A549 (cell line): ENCODE measurements around the gene P3H1. TPM values are rescaled to one million over a fixed set of nuclear protein-coding genes. Genes with fewer than 3 reads are reported as not detected.

ENCODE experiments used
- ATAC-seq, 2 experiments: fragments of 200-7000 bp in 1 of 2; fragments of >200 bp in 1 of 2; cut with Nextera tagmentation in 1 of 2; cut with Tn5 transposase in 1 of 2; 3 replicates each; pipeline versions ENCODE4 v1.8.0 to v1.9.1; 2018 to 2020; ENCODE audit warnings: mild to moderate bottlenecking in 1 of 2, moderate library complexity in 1 of 2
- CTCF ChIA-PET: fragments of 300-600 bp; sonication (Branson Sonifier 250); formaldehyde crosslinking; extraction: SDS; loops from one replicate; lab custom pipeline; 2021; ENCODE audit warnings: antibody characterized with exemption, inconsistent platforms; lab: Yijun Ruan, JAX
- POLR2A ChIA-PET: fragments of 350-600 bp; formaldehyde crosslinking; extraction: SDS; loops from one replicate; lab custom pipeline; 2021; ENCODE audit warnings: antibody characterized with exemption, inconsistent platforms; lab: Yijun Ruan, JAX
- DNase-seq, 2 experiments: peaks; one replicate each; pipeline versions ENCODE4 v3.0.0 to v3.0.0-alpha.2; 2011 to 2016; ENCODE audit warnings: low read depth in 1 of 2, low spot score in 1 of 2
- FAIRE-seq: peaks from 2 replicates; lab custom pipeline; 2011; peaks lifted over from hg19 to GRCh38; lab: Jason Lieb, UNC
- H3K27ac ChIP-seq, 2 experiments: fragments of >200 bp; sonication (Bioruptor Twin); formaldehyde crosslinking; 3 replicates each; pipeline ENCODE4 v1.5.1; 2016 to 2017
- H3K4me1 ChIP-seq: fragments of >200 bp; sonication (Bioruptor Twin); formaldehyde crosslinking; 3 replicates; pipeline ENCODE4 v1.6.1; 2016
- H3K4me2 ChIP-seq: fragments of >200 bp; sonication (Bioruptor Twin); formaldehyde crosslinking; 3 replicates; pipeline ENCODE4 v1.6.1; 2016
- H3K4me3 ChIP-seq: fragments of >200 bp; sonication (Bioruptor Twin); formaldehyde crosslinking; 3 replicates; pipeline ENCODE4 v1.5.1; 2016
- H3K9me3 ChIP-seq: fragments of >200 bp; sonication (Bioruptor Twin); formaldehyde crosslinking; 3 replicates; pipeline ENCODE4 v1.6.1; 2016
- CBX2 ChIP-seq: fragments of 200-600 bp; sonication (generic); IDR thresholded peaks from 2 replicates; pipeline ENCODE4 v1.6.1; 2016; ENCODE audit warnings: low read depth, mild to moderate bottlenecking, borderline replicate concordance
- CHD2 ChIP-seq: fragments of 150-350 bp; IDR thresholded peaks from 2 replicates; pipeline ENCODE4 v1.6.1; 2014; ENCODE audit warnings: low read length; ENCODE audit not compliant: partially characterized antibody
- FOSL2 ChIP-seq, 2 experiments: fragments of 450-650 bp in 1 of 2; fragments of >200 bp in 1 of 2; sonication (Bioruptor Twin) in 1 of 2; formaldehyde crosslinking; IDR thresholded peaks; 2 replicates each; pipeline versions ENCODE4 v1.5.0 to v1.6.1; 2016 to 2020; ENCODE audit warnings: mild to moderate bottlenecking in 1 of 2, moderate library complexity in 1 of 2
- GATA3 ChIP-seq: IDR thresholded peaks from 2 replicates; pipeline ENCODE4 v1.6.1; 2012; ENCODE audit warnings: borderline replicate concordance
- HOXB13 ChIP-seq: fragments of 250-450 bp; sonication (Bioruptor Pico); IDR thresholded peaks from 2 replicates; pipeline ENCODE4 v1.5.0; 2020; ENCODE audit warnings: low read depth, mild to moderate bottlenecking, moderate library complexity
- JUN ChIP-seq, 2 experiments: fragments of >200 bp; sonication (Bioruptor Twin); formaldehyde crosslinking; IDR thresholded peaks; 2 replicates in 1 of 2; 3 replicates in 1 of 2; pipeline ENCODE4 v1.6.1; 2016 to 2017
- JUNB ChIP-seq: fragments of >200 bp; sonication (Bioruptor Twin); formaldehyde crosslinking; IDR thresholded peaks from 2 replicates; pipeline ENCODE4 v1.6.1; 2016
- KDM5A ChIP-seq: fragments of 200-600 bp; sonication (generic); IDR thresholded peaks from 2 replicates; pipeline ENCODE4 v1.6.1; 2016; ENCODE audit warnings: antibody characterized with exemption, mild to moderate bottlenecking
- MAFK ChIP-seq: fragments of 450-650 bp; IDR thresholded peaks from 2 replicates; pipeline ENCODE4 v1.6.1; 2014; ENCODE audit not compliant: partially characterized antibody
- MAZ ChIP-seq: fragments of 150-350 bp; IDR thresholded peaks from 2 replicates; pipeline ENCODE4 v1.6.1; 2014; ENCODE audit warnings: antibody characterized with exemption, low read depth, low read length, borderline replicate concordance
- NFE2L2 ChIP-seq: fragments of 150-350 bp; conservative IDR thresholded peaks from 2 replicates; pipeline ENCODE4 v1.6.1; 2014; ENCODE audit warnings: low read length
- NPAS2 ChIP-seq: fragments of 250-450 bp; sonication (Bioruptor Pico); IDR thresholded peaks from 2 replicates; pipeline ENCODE4 v1.8.0; 2022; ENCODE audit warnings: mild to moderate bottlenecking, moderate library complexity, borderline replicate concordance
- PHF8 ChIP-seq: fragments of 200-600 bp; sonication (generic); IDR thresholded peaks from 2 replicates; pipeline ENCODE4 v1.6.1; 2016; ENCODE audit warnings: low read depth, mild to moderate bottlenecking, antibody characterized with exemption, moderate library complexity, borderline replicate concordance
- RAD21 ChIP-seq, 2 experiments: fragments of >200 bp in 1 of 2; sonication (Bioruptor Twin) in 1 of 2; formaldehyde crosslinking in 1 of 2; IDR thresholded peaks in 1 of 2; conservative IDR thresholded peaks in 1 of 2; 2 replicates in 1 of 2; 3 replicates in 1 of 2; pipeline ENCODE4 v1.6.1; 2012 to 2018; ENCODE audit warnings: inconsistent platforms in 1 of 2
- RCOR1 ChIP-seq: fragments of 150-350 bp; IDR thresholded peaks from 2 replicates; pipeline ENCODE4 v1.6.1; 2014; ENCODE audit warnings: antibody characterized with exemption, low read length, low read depth
- SMC3 ChIP-seq: fragments of >200 bp; sonication (Bioruptor Twin); formaldehyde crosslinking; IDR thresholded peaks from 3 replicates; pipeline ENCODE4 v1.6.1; 2018; ENCODE audit warnings: inconsistent platforms
- TP53 ChIP-seq: fragments of 250-450 bp; sonication (Bioruptor Pico); IDR thresholded peaks from 2 replicates; pipeline ENCODE4 v1.5.0; 2021; ENCODE audit warnings: mild to moderate bottlenecking, moderate library complexity
- ZFP36 ChIP-seq: fragments of 450-650 bp; IDR thresholded peaks from 2 replicates; pipeline ENCODE4 v1.6.1; 2014; ENCODE audit warnings: borderline replicate concordance; ENCODE audit not compliant: partially characterized antibody
- ZNF302 ChIP-seq: fragments of 250-450 bp; sonication (Bioruptor Pico); IDR thresholded peaks from 2 replicates; pipeline ENCODE4 v1.9.0; 2021; ENCODE audit warnings: inconsistent platforms, mild to moderate bottlenecking, moderate library complexity
- ZSCAN20 ChIP-seq: fragments of 250-450 bp; sonication (Bioruptor Pico); IDR thresholded peaks from 2 replicates; pipeline ENCODE4 v1.8.0; 2022; ENCODE audit warnings: mild to moderate bottlenecking, moderate library complexity
- WGBS: methylation state at CpG from one replicate; pipeline ENCODE4 v1.1.6; 2017; ENCODE audit errors: missing lambda C conversion rate; 5-methylcytosine and 5-hydroxymethylcytosine counted together
- polyA plus RNA-seq, 4 experiments: library from polyadenylated mRNA; depleted of rRNA in 3 of 4; stranded (reverse); fragments of >200 nt; fragmentation: RNase III in 1 of 4; extraction: RNeasy Plus Mini Kit Qiagen cat#74134 plus additional on column Dnase treatment in 1 of 4; gene quantifications; 2 replicates in 3 of 4; 3 replicates in 1 of 4; pipeline ENCODE4 v1.2.3, GENCODE V29; 2011 to 2017
- TF ChIP-seq, protein P1 (sequence below): fragments of >200 bp; sonication (Bioruptor Twin); formaldehyde crosslinking; IDR thresholded peaks from 3 replicates; pipeline ENCODE4 v1.5.1; 2016
- TF ChIP-seq, protein P2 (sequence below): fragments of 150-350 bp; IDR thresholded peaks from 2 replicates; pipeline ENCODE4 v1.6.1; 2014; ENCODE audit warnings: low read depth, mild to moderate bottlenecking, low read length

Gene P3H1
- polyA plus RNA-seq, 2 of the 4 experiments (the other 2 are of a cell fraction) = 27.3 to 30.3 TPM

DNA sequence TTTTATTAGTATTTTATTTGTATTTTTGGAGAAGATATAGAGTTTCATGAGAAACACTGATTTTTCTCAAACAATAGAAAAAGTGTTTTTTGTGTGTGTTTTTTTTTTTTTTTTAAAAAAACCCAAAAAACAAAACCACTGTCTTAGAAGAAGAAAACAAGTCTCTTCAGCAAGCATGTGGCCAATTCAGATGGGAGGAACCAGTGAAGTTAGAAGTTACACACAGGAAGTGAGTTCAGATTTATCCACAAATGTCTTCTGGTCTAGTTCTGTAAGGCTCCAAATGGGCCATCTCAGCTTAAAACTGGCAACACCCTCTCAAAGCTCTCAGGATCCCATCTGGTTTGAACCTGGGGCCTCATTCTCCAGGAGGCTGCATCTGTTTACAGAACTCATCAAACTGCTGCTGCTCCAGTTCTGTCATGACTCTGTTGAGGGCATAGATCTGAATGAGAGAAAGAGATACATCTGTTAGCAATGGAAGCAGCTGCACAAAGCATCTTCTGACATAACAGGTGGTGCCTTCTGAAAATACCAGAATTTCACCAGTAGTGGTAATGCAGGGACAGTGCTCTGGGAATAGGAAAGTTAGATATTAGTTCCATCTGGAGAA is 40.3 kb upstream of the P3H1 start:
- no peak for TF ChIP-seq NFE2L2
- H3K4me2 ChIP-seq = no peak overlapping the region
- FAIRE-seq (no peak), DNase-seq (no peak), ATAC-seq (no peak)
- no peaks in the 10 kb centered on the region for H3K4me1 ChIP-seq
- ChIA-PET CTCF (no interaction called here), POLR2A (interaction anchor here (1.2 kb wide), 1 partner anchor 9 kb away, joined by 4 read pairs; no protein-coding TSS in a partner anchor)
- no peak overlapping the region for H3K27ac ChIP-seq
- no peaks in the 10 kb centered on the region for H3K9me3 ChIP-seq
- no peak overlapping the region for H3K4me3 ChIP-seq

DNA sequence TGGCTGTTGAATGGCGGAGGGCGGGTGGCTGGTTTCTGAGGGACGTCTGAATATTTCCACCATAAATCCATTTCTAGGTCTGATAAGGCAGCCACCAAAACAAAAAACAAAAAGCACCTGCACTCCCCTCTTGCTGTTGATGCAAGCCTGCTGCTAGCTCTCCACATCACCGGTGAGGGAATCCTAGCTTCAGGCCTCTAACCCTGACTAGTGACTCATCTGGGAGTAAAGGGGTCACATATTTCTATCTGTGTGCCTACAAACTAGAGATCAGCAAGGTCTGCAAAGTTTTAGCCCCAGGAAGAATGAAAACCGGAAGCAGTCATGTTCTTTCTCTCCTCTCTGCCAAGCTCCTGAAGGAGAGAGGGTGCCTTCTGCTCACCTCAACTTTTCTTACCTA is 39.8 kb upstream of the P3H1 start:
- ChIA-PET POLR2A (interaction anchor here (1.2 kb wide), 1 partner anchor 10 kb away, joined by 4 read pairs; no protein-coding TSS in a partner anchor), CTCF (no interaction called here)
- TF ChIP-seq, protein P1, sequence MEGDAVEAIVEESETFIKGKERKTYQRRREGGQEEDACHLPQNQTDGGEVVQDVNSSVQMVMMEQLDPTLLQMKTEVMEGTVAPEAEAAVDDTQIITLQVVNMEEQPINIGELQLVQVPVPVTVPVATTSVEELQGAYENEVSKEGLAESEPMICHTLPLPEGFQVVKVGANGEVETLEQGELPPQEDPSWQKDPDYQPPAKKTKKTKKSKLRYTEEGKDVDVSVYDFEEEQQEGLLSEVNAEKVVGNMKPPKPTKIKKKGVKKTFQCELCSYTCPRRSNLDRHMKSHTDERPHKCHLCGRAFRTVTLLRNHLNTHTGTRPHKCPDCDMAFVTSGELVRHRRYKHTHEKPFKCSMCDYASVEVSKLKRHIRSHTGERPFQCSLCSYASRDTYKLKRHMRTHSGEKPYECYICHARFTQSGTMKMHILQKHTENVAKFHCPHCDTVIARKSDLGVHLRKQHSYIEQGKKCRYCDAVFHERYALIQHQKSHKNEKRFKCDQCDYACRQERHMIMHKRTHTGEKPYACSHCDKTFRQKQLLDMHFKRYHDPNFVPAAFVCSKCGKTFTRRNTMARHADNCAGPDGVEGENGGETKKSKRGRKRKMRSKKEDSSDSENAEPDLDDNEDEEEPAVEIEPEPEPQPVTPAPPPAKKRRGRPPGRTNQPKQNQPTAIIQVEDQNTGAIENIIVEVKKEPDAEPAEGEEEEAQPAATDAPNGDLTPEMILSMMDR = no peak
- TF ChIP-seq CHD2 = no peak
- TF ChIP-seq PHF8 = no peak
- no peak for TF ChIP-seq ZFP36
- no peak for TF ChIP-seq NPAS2 (CRISPR knock-in tag)
- TF ChIP-seq JUNB = no peak
- no peak for TF ChIP-seq KDM5A
- TF ChIP-seq FOSL2 (IDR thresholded peaks at IDR 0.05) = no peak
- TF ChIP-seq FOSL2 (CRISPR knock-in tag; IDR thresholded peaks at IDR 0.05) = no peak
- no peak for TF ChIP-seq RCOR1
- DNase-seq (no peak), ATAC-seq (no peak), FAIRE-seq (no peak)
- Histone ChIP-seq H3K9me3 (no peaks in the 10 kb centered on the region), H3K4me1 (no peaks in the 10 kb centered on the region), H3K27ac (no peak overlapping the region), H3K4me2 (no peak overlapping the region), H3K4me3 (no peak overlapping the region)
- WGBS = 87% methylated on average over 5 of the region's 5 CpGs

DNA sequence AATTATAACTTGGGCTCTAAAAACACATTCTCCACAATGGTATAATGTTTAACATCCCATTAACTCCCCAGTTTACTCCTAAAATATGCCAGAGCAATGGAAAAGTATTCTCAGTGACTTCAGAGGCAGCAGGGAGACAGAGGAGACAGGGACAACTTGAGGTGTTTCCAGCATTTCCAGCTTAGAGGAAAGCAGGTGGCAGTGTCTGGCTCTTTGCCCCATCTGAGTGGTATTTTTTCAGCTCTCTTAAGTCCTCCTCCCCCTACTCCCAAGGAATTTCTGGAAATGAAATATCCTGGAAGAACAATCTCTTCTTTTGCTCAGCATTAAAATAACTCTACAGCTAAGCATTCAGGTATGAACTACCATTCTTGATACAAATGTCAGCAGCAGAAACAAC is 39.3 kb upstream of the P3H1 start:
- TF ChIP-seq MAZ (no peak), JUN (IDR thresholded peaks at IDR 0.05) (no peak), HOXB13 (CRISPR knock-in tag) (no peak), SMC3 (no peak), TP53 (CRISPR knock-in tag) (no peak), ZSCAN20 (CRISPR knock-in tag) (no peak)
- TF ChIP-seq, all 56 proteins: peak for 0
- H3K27ac ChIP-seq = no peak overlapping the region
- ChIA-PET POLR2A (interaction anchor here (1.2 kb wide), 1 partner anchor 10 kb away, joined by 4 read pairs; no protein-coding TSS in a partner anchor), CTCF (interaction anchor here (1.1 kb wide), 1 partner anchor 268 kb away, joined by 3 read pairs; no protein-coding TSS in a partner anchor)
- ATAC-seq = no peak
- H3K4me2 ChIP-seq = no peak overlapping the region
- H3K9me3 ChIP-seq = no peaks in the 10 kb centered on the region
- DNase-seq = no peak
- H3K4me1 ChIP-seq = no peaks in the 10 kb centered on the region
- no peak for FAIRE-seq
- no peak overlapping the region for H3K4me3 ChIP-seq

DNA sequence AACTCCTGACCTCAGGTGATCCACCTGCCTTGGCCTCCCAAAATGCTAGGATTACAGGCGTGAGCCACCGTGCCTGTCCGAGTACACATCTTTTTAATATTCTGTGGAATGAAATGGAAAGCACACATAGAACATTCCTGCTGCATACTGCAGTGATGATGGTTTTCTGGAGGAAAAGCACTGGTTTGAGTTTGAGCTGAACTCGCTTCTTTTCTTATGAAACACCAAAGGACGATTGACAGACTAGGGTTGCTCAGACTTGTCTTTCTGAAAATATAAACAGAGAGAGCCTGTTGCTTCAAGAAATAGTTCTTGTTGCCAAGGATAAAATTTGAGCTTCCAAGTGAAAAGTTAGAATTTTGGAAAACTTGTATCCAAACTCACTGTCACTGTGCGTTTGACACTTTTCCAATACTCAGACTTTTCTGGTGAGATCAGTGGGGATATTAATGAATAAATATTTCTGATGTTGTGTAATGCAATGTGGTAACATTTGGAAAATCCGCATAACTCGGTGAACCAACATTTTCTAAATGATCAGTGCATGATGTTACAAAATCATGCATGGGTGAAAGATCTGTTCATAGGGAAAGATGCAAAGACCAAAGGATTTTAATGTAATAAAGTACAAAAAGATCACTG is 35.1 kb upstream of the P3H1 start:
- ATAC-seq = no peak
- CTCF ChIA-PET = no interaction called here
- H3K4me3 ChIP-seq = no peak overlapping the region
- no peak overlapping the region for H3K4me2 ChIP-seq
- no peak overlapping the region for H3K27ac ChIP-seq
- POLR2A ChIA-PET = no interaction called here
- WGBS = 86% methylated on average over 8 of the region's 8 CpGs
- no peak for FAIRE-seq
- no peaks in the 10 kb centered on the region for H3K9me3 ChIP-seq
- H3K4me1 ChIP-seq = no peaks in the 10 kb centered on the region
- TF ChIP-seq, protein P2, sequence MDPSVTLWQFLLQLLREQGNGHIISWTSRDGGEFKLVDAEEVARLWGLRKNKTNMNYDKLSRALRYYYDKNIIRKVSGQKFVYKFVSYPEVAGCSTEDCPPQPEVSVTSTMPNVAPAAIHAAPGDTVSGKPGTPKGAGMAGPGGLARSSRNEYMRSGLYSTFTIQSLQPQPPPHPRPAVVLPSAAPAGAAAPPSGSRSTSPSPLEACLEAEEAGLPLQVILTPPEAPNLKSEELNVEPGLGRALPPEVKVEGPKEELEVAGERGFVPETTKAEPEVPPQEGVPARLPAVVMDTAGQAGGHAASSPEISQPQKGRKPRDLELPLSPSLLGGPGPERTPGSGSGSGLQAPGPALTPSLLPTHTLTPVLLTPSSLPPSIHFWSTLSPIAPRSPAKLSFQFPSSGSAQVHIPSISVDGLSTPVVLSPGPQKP = no peak
- TF ChIP-seq, protein P1 = no peak
- TF ChIP-seq HOXB13 (CRISPR knock-in tag) (no peak), CBX2 (no peak), JUN (IDR thresholded peaks at IDR 0.05) (no peak), MAFK (no peak), SMC3 (no peak), GATA3 (no peak), PHF8 (no peak), ZNF302 (CRISPR knock-in tag) (no peak), RAD21 (conservative IDR thresholded peaks at IDR 0.05 in 1 of 2, IDR thresholded peaks at IDR 0.05 in 1 of 2) (no peak), NFE2L2 (no peak), CHD2 (no peak), KDM5A (no peak), JUNB (no peak)
- DNase-seq = no peak
